Activated CD4-positive, CD25-positive, alpha-beta regulatory T cell treated with anti-CD3 and anti-CD28 coated beads, Interleukin-2, amount 50 U/mL, for 16 hours (primary cell): ENCODE data around the gene HYOU1.
"Not testable (repeated sequence)": the region's sequence is repeated elsewhere in the genome, so short reads cannot be mapped to it uniquely, and the experiment has no call there.

Experiments
- DNase-seq: peaks from one replicate; pipeline ENCODE4 v3.0.0-alpha.2; 2020; ENCODE audit warnings: low read depth, low spot score

The HYOU1 gene

GRCh38 chr11:119042927-119043326 is 14.1 kb downstream of the HYOU1 start:
- DNase-seq, result no peak

DNA sequence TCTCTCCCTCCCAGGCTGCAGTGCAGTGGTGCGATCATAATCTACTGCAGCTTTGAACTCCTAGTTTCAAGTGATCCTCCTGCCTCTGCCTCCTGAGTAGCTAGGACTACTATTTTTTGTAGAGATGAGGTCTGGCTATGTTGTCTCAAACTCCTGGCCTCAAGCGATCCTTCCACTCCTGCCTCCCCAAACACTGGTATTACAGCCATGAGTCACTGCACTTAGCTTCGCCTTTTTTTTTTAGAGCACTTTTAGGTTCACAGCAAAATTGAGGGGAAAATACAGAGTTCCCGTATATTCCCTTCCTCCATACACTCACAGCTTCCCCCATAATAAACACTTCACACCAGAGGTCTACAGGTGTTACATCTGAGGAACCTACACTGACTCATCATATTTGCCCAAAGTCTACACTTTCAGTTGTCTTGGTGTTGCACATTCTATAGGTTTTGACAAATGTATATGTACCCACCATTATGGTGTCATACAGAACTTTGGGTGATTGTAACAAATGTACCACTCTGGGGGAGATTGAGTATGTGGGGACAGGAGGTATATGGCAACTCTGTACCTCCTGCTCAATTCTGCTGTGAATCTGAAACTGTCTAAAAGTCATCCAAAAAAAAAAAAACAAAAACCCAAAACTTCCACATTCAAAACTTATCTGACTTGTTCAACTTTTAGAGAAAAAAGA is 15.0 kb downstream of the HYOU1 start:
- DNase-seq, result no peak

DNA sequence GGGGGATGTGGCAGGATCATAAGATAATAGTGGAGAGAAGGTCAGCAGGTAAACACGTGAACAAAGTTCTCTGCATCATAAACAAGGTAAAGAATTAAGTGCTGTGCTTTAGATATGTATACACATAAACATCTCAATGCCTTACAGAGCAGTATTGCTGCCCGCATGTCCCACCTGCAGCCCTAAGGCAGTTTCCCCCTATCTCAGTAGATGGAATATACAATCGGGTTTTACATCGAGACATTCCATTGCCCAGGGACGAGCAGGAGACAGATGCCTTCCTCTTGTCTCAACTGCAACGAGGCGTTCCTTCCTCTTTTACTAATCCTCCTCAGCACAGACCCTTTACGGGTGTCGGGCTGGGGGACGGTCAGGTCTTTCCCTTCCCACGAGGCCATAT is 17.5 kb downstream of the HYOU1 start:
- not testable (repeated sequence) for DNase-seq

DNA sequence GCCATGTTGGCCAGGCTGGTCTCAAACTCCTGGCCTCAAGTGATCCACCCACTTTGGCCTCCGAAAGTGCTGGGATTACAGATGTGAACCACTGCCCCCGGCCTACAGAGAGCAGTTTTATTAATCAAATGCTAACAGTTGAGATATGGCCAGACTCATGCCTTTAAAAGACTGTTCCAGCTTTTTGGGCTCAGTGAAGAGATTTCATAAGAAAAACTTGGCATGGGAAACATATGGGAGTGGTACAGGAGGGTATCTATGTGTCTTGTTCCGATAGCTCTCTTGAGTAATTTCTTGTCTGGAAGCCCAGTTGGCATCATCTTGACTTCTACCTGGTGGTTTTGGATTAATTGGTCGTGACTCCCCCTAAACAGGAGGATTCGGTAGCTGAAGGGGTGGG is 18.1 kb downstream of the HYOU1 start:
- no peak for DNase-seq

DNA sequence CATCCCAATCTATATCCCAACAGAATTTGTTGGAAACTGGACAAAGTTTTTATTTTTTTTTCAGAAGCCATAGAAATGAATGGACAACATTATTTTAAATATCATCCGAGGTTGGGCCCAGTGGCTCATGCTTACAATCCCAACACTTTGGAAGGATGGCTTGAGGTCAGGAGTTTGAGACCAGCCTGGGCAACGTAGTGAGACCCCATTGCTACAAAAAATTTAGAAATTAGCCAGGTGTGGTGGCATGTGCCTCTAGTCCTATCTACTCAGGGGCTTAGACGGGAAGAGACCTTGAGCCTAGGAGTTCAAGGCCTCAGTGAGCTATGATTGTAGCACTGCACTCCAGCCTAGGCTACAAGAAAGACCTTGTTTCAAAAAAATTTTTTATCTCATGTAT is 22.2 kb downstream of the HYOU1 start:
- no peak for DNase-seq

DNA sequence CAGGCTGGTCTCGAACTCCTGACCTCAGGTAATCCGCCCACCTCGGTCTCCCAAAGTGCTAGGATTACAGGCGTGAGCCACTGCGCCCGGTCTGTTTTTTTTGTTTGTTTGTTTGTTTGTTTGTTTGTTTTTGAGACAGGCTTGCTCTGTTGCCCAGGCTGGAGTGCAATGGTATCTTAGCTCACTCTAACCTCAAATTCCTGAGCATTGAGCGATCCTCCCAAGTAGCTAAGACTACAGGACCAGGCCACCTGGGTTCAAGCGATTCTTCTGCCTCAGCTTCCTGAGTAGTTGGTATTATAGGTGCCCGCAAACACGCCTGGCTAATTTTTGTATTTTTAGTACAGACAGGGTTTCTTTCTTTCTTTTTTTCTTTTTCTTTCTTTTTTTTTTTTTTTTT is 23.6 kb downstream of the HYOU1 start:
- DNase-seq, result not testable (repeated sequence)

DNA sequence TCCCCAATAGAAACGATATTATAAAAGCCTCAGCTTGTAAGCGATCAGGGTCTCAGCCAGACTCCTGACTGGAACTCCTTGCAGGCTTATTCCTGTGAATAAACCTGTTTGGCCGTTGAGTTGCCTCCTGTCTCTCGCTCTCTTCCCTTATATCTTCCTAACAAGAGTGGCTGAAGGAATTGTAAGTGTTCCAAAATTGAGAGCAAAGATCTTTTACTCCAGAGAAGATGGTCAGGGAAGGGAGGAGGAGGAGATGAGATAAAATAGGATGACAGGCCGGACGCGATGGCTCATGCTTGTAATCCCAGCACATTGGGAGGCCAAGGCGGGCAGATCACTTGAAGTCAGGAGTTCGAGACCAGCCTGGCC is 25.1 kb downstream of the HYOU1 start:
- DNase-seq, result no peak

DNA sequence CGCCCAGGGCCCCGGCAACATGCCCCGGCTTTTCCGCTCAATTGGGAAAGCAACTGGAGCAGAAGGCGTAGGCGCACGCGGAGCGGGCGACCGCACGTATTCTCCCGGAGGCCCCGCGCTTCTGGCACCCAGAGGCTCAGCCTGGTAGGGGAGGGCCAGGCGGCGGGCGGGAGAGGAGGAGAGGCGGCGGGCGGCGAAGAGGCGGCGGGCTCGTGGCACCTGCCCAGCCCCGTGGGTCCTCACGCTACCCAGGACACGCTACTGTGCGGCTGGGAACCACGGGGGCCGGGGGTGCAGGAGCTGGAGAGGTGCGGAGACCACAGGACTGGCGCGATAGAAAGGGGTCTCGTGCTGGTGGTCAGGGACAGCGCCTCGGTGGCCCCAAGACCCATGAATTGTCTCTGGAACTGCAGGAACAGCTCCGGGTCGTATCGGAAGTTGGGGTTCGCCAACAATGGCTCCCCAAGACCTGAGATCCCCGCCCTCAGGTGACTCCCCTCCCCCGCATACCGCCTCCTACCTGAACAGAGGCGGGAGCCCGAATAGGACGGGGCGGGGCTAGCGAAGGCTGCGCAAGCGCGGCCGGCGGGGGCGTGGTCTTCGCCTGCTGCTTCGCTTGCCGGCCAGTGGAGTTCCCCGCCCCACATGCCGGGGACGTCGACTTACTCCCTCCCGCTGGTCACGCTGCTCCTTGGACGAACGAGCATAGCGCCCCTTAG is 26.5 kb downstream of the HYOU1 start, which contains the start of gene SLC37A4:
Gene SLC37A4 (minus strand): TSS at position 549 of the 719 bp plus-strand sequence.
- DNase-seq, result peak; percentile 96

DNA sequence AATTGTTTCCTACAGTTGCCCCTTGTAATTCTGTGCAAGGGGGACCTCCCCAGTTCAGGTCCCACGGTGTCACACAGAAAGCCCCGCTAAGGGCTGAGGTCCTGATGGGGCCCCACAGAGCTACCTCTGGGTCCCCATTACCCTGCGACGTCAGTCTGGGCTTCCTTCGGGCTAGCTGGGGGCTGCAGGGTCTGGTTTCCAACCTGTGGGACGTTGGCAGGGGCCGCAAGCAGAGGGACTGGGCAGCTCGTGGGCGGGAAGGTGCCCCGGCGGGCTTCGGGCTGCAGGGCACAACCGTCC is 27.0 kb downstream of the HYOU1 start:
- DNase-seq, result no peak

GRCh38 chr11:119029340-119030028 is 27.5 kb downstream of the HYOU1 start:
- no peak for DNase-seq

GRCh38 chr11:119029069-119029339 is 28.0 kb downstream of the HYOU1 start:
- DNase-seq, result no peak

- DNase-seq, result no peak
Observed at GRCh38 chr11:119028346-119029068, 28.5 kb downstream of the HYOU1 start.

DNA sequence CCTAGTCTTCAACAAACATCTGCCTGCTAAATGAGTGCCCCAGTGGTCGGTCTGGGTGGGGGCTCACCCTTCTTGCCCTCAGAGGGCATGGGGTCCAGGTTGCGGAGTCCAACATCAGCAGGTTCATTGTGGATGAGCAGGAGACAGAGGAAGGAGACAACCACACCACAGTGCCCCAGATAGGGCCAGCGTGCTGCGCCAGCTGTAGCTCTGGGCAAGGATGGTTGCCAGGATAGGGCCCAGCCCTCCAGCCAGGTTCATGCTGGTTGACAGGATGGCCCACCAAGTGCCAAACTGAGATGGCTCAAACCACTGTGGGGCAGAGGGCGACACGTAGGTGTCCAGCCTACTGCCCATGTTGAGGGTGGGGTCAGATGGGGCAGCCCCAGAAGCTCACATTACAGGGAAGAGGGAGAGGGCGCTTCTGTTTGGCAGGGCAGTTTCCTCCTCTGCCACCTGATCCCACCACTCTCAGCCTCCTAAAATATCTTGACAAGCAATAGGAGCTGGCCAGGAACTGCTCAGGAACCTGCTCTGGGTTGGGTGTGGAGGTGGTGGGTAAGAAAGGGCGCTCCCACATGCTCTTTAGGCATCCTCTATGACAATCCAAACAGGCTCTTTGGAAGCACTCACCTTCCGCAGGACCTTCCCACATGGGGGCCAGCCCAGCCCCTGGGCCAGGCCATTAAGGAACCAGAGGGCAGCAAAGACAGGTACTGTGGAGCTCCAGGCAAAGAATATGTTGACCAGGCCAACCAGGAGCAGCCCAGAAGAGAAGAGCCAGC is 29.3 kb downstream of the HYOU1 start:
- DNase-seq, result no peak

- no peak for DNase-seq
Observed at GRCh38 chr11:119026970-119027369, 30.0 kb downstream of the HYOU1 start.

DNA sequence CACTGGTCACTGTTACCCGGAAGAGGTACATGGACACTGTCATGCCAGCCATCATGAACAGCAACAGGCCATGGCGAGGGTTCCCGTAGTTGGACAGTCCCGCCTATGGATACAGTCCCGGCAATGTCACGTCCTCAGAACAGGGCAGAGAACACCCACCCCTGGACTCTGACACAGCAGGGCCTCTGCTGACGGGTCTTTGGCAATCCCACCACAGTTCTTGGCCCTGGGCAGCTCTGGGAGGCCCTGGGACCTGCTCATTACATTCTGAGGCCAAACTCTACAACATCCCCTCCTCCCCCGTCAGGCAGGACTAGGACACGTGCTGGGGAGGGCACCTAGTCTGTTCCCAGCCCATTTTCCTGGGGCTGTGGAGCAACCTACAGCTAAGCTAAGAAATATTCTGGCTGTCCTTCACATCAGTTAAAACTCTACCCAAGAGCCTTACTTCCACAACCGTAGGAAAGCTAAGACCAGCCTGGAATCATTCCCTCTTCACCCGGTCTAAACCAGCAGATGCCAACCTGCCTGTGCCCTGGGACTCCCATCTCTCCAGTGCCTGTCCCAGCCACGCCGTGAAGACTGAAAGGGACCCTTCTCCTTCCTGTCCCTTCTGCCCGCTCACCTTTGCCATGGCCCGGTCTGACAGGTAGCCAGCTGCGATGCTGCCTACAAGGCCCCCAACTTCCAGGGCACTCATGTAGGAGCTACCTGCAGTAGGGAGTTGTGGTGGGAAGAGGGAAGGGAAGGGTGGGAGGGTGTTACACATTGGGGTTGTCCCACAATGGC is 30.8 kb downstream of the HYOU1 start:
- no peak for DNase-seq

DNA sequence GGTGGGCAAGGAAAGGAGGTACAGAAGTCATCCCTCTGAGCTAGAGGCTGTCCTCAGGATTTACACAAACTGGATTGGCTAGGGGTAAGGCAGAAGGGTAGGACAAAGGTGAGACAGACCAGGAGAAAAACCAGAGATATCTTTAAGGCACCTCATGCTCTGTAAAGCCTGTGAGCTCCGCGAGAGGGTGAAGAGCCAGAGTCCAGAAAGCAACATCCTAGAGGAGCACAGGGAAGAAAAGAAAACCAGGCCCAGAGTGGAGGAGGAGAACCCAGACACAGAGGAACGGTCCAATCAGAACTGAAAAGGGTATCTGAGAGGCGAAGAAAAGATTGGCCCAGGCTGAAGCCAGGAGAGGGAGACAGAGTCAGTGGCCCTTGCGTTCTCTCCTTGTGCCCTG is 31.5 kb downstream of the HYOU1 start:
- DNase-seq, result no peak

- no peak for DNase-seq
Observed at GRCh38 chr11:119025099-119025473, 31.9 kb downstream of the HYOU1 start.

- DNase-seq, result no peak
Observed at GRCh38 chr11:119024430-119025098, 32.4 kb downstream of the HYOU1 start.

DNA sequence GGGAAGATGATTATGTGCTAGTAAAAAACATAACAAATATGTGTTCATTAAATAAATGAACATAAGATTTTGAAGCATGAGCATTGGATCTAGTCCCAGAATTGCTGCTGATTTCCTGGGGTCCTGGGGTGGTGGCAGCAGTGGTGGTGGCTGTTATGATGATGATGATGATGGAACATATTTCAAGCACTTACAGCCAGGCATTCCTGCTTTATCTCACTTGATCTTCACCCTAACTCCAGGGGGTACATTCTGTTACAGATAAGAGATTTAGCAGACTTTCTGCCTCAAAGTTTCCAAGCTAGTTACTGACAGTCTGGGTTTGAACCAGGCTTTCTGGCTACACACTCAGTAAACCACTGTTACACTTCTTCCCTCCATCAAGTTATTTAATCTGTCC is 33.3 kb downstream of the HYOU1 start:
- DNase-seq, result no peak

DNA sequence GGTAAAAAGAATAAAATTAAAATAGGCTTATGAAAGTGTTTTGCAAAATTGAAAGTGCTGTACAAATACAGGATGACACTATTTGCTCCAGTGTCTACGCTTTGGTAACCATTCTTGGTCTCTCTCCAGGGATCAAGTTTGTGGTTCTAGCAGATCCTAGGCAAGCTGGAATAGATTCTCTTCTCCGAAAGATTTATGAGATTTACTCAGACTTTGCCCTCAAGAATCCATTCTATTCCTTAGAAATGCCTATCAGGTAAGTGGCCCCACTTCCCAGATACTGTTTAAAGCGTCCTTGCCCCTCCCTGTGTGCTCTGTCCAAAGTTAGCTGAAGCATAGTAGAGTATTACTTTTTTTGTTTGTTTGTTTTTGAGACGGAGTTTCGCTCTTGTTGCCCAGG is 35.4 kb downstream of the HYOU1 start:
- DNase-seq, result no peak
